Mucosa of stomach (tissue), 1 donor: Measurements from ENCODE around the gene VCAN.

Source experiments
- H3K27me3 ChIP-seq: one replicate; pipeline ENCODE4 v1.7.0; 2013; ENCODE audit warnings: mild to moderate bottlenecking, low read length; ENCODE audit not compliant: control insufficient read depth, insufficient read depth
- H3K36me3 ChIP-seq: one replicate; pipeline ENCODE4 v1.7.0; 2013; ENCODE audit warnings: low read length; ENCODE audit not compliant: control insufficient read depth, insufficient read depth
- H3K4me1 ChIP-seq: one replicate; pipeline ENCODE4 v1.7.0; 2013; ENCODE audit warnings: mild to moderate bottlenecking, low read length; ENCODE audit not compliant: control insufficient read depth, insufficient read depth
- H3K4me3 ChIP-seq: one replicate; pipeline ENCODE4 v1.7.0; 2013; ENCODE audit warnings: low read length
- H3K9ac ChIP-seq: one replicate; pipeline ENCODE4 v1.7.0; 2013; ENCODE audit warnings: mild to moderate bottlenecking, low read length, moderate library complexity
- H3K9me3 ChIP-seq: one replicate; pipeline ENCODE4 v1.7.0; 2013; ENCODE audit warnings: mild to moderate bottlenecking, low read length, moderate library complexity; ENCODE audit not compliant: control insufficient read depth
- donor health status: Pancreatic carcinoma.

VCAN gene

GRCh38 chr5:83470526-83471404 lies 779 bp upstream of the VCAN start:
- Histone ChIP-seq H3K9ac (no peak overlapping the region), H3K4me3 (no peak overlapping the region), H3K4me1 (peaks cover 14% of the 10 kb centered on the region), H3K9me3 (no peaks in the 10 kb centered on the region), H3K27me3 (peaks cover 54% of the 10 kb centered on the region), H3K36me3 (no peaks in the 10 kb centered on the region)

- Histone ChIP-seq H3K36me3 (no peaks in the 10 kb centered on the region), H3K4me3 (no peak overlapping the region), H3K9ac (no peak overlapping the region), H3K9me3 (no peaks in the 10 kb centered on the region), H3K27me3 (peaks cover 63% of the 10 kb centered on the region), H3K4me1 (peaks cover 14% of the 10 kb centered on the region)
Observed at GRCh38 chr5:83472213-83472507, 616 bp downstream of the VCAN start.

GRCh38 chr5:83472508-83473345 lies 1.2 kb downstream of the VCAN start:
- H3K9ac ChIP-seq = peak overlapping the region; percentile 40
- H3K4me1 ChIP-seq = peaks cover 14% of the 10 kb centered on the region
- no peaks in the 10 kb centered on the region for H3K9me3 ChIP-seq
- no peaks in the 10 kb centered on the region for H3K36me3 ChIP-seq
- peaks cover 63% of the 10 kb centered on the region for H3K27me3 ChIP-seq
- no peak overlapping the region for H3K4me3 ChIP-seq

GRCh38 chr5:83473346-83474160 lies 2.0 kb downstream of the VCAN start:
- Histone ChIP-seq H3K27me3 (peaks cover 63% of the 10 kb centered on the region), H3K4me3 (peak overlapping the region; percentile 41), H3K9me3 (no peaks in the 10 kb centered on the region), H3K4me1 (peaks cover 14% of the 10 kb centered on the region), H3K36me3 (no peaks in the 10 kb centered on the region), H3K9ac (peak overlapping the region; percentile 40)

GRCh38 chr5:83474161-83474796 lies 2.7 kb downstream of the VCAN start:
- Histone ChIP-seq H3K27me3 (peaks cover 63% of the 10 kb centered on the region), H3K36me3 (no peaks in the 10 kb centered on the region), H3K4me1 (peaks cover 14% of the 10 kb centered on the region), H3K4me3 (peak overlapping the region; percentile 41), H3K9me3 (no peaks in the 10 kb centered on the region), H3K9ac (no peak overlapping the region)

- no peaks in the 10 kb centered on the region for H3K9me3 ChIP-seq
- peak overlapping the region; percentile 29 for H3K9ac ChIP-seq
- H3K4me3 ChIP-seq = no peak overlapping the region
- no peaks in the 10 kb centered on the region for H3K36me3 ChIP-seq
- H3K27me3 ChIP-seq = peaks cover 63% of the 10 kb centered on the region
- peaks cover 14% of the 10 kb centered on the region for H3K4me1 ChIP-seq
Observed at GRCh38 chr5:83474991-83475390, 3.4 kb downstream of the VCAN start.

- Histone ChIP-seq H3K4me1 (peaks cover 14% of the 10 kb centered on the region), H3K27me3 (peaks cover 61% of the 10 kb centered on the region), H3K9ac (peak overlapping the region; percentile 29), H3K9me3 (no peaks in the 10 kb centered on the region), H3K4me3 (no peak overlapping the region), H3K36me3 (no peaks in the 10 kb centered on the region)
Observed at GRCh38 chr5:83475391-83475863, 3.9 kb downstream of the VCAN start.

GRCh38 chr5:83475935-83476814 lies 4.6 kb downstream of the VCAN start:
- Histone ChIP-seq H3K9me3 (no peaks in the 10 kb centered on the region), H3K4me3 (no peak overlapping the region), H3K36me3 (no peaks in the 10 kb centered on the region), H3K27me3 (peaks cover 53% of the 10 kb centered on the region), H3K4me1 (peaks cover 14% of the 10 kb centered on the region), H3K9ac (no peak overlapping the region)

- no peaks in the 10 kb centered on the region for H3K4me1 ChIP-seq
- H3K27me3 ChIP-seq = peaks cover 4% of the 10 kb centered on the region
- no peak overlapping the region for H3K4me3 ChIP-seq
- H3K9ac ChIP-seq = no peak overlapping the region
- no peaks in the 10 kb centered on the region for H3K9me3 ChIP-seq
- no peaks in the 10 kb centered on the region for H3K36me3 ChIP-seq
Observed at GRCh38 chr5:83482961-83483360, 11.4 kb downstream of the VCAN start.

- no peak overlapping the region for H3K4me3 ChIP-seq
- H3K4me1 ChIP-seq = no peaks in the 10 kb centered on the region
- H3K9me3 ChIP-seq = no peaks in the 10 kb centered on the region
- no peak overlapping the region for H3K9ac ChIP-seq
- no peaks in the 10 kb centered on the region for H3K36me3 ChIP-seq
- peaks cover 4% of the 10 kb centered on the region for H3K27me3 ChIP-seq
Observed at GRCh38 chr5:83484294-83484693, 12.8 kb downstream of the VCAN start.

- Histone ChIP-seq H3K36me3 (no peaks in the 10 kb centered on the region), H3K9me3 (no peaks in the 10 kb centered on the region), H3K27me3 (peaks cover 4% of the 10 kb centered on the region), H3K4me3 (no peak overlapping the region), H3K9ac (no peak overlapping the region), H3K4me1 (no peaks in the 10 kb centered on the region)
Observed at GRCh38 chr5:83485842-83486241, 14.3 kb downstream of the VCAN start.
